ENCODE data around the gene CYP2C18.

CYP2C18 gene

GRCh38 chr10:94687625-94688248 is 4.2 kb downstream of the CYP2C18 start:
- DNase-seq (ENCODE audit: insufficient read length, low spot score) (no peak), FAIRE-seq (no peak)
- no peak for TF ChIP-seq CTCF (IDR thresholded peaks at IDR 0.05; ENCODE audit: insufficient read depth, missing control alignments)

GRCh38 chr10:94706089-94706488 is 22.6 kb downstream of the CYP2C18 start:
- TF ChIP-seq CTCF (IDR thresholded peaks at IDR 0.05; ENCODE audit: insufficient read depth, missing control alignments) = no peak
- no peak for FAIRE-seq
- no peak for DNase-seq (ENCODE audit: insufficient read length, low spot score)

- DNase-seq (ENCODE audit: insufficient read length, low spot score) (no peak), FAIRE-seq (no peak)
- TF ChIP-seq CTCF (IDR thresholded peaks at IDR 0.05; ENCODE audit: insufficient read depth, missing control alignments) = no peak
Observed at GRCh38 chr10:94710578-94710977, 27.0 kb downstream of the CYP2C18 start.

DNA sequence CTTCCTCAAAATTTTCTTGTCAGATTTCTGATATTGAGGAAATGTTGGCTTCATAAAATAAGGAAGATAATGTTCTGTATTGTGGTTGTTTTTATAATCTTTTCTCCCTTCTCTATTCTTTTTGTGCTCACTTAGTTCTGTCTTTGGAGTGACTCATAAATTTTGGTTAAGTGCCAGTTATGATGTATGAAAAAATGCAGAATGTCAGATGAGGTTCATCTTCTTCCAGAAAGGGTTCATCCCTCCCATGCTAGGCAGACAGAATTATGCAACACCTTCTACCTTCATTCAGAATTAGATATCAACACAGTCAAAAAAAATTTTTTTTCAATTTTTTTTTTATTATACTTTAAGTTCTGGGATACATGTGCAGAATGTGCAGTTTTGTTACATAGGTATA is 42.3 kb downstream of the CYP2C18 start:
- no peak for DNase-seq (ENCODE audit: insufficient read length, low spot score)
- no peak for TF ChIP-seq CTCF (IDR thresholded peaks at IDR 0.05; ENCODE audit: insufficient read depth, missing control alignments)
- FAIRE-seq = no peak

GRCh38 chr10:94735197-94735596 is 51.7 kb downstream of the CYP2C18 start:
- no peak for TF ChIP-seq CTCF (IDR thresholded peaks at IDR 0.05; ENCODE audit: insufficient read depth, missing control alignments)
- DNase-seq (ENCODE audit: insufficient read length, low spot score) (no peak), FAIRE-seq (no peak)

GRCh38 chr10:94738588-94738987 is 55.1 kb downstream of the CYP2C18 start:
- no peak for FAIRE-seq
- TF ChIP-seq CTCF (IDR thresholded peaks at IDR 0.05; ENCODE audit: insufficient read depth, missing control alignments) = no peak
- DNase-seq (ENCODE audit: insufficient read length, low spot score) = no peak

- TF ChIP-seq CTCF (IDR thresholded peaks at IDR 0.05; ENCODE audit: insufficient read depth, missing control alignments) = no peak
- FAIRE-seq (no peak), DNase-seq (ENCODE audit: insufficient read length, low spot score) (no peak)
Observed at GRCh38 chr10:94747137-94747536, 63.6 kb downstream of the CYP2C18 start.
